Mesenchymal stem cell (in vitro differentiated cells and primary cell): ENCODE measurements around the gene FSTL4.

ENCODE experiments used
- DNase-seq: peaks from one replicate; pipeline ENCODE4 v3.0.0-alpha.2; 2013
- H2AFZ ChIP-seq: one replicate; pipeline ENCODE4 v1.6.1; 2013; ENCODE audit warnings: low read depth, mild to moderate bottlenecking, control low read depth, inconsistent platforms, low read length, moderate library complexity
- H2AK5ac ChIP-seq: 2 replicates; pipeline ENCODE4 v1.6.1; 2013; ENCODE audit warnings: low read length, moderate library complexity, mild to moderate bottlenecking, inconsistent platforms; ENCODE audit not compliant: severe bottlenecking
- H2BK120ac ChIP-seq: one replicate; pipeline ENCODE4 v1.6.1; 2013; ENCODE audit warnings: low read depth, mild to moderate bottlenecking, inconsistent platforms, low read length, moderate library complexity
- H2BK12ac ChIP-seq, 2 experiments: one replicate each; pipeline ENCODE4 v1.6.1; 2013; ENCODE audit warnings: inconsistent platforms in 2 of 2, low read length in 2 of 2, mild to moderate bottlenecking in 2 of 2, moderate library complexity in 2 of 2, control low read depth in 1 of 2
- H2BK15ac ChIP-seq: one replicate; pipeline ENCODE4 v1.6.1; 2013; ENCODE audit warnings: mild to moderate bottlenecking, low read depth, inconsistent platforms; ENCODE audit not compliant: poor library complexity, severe bottlenecking
- H2BK5ac ChIP-seq: 2 replicates; pipeline ENCODE4 v1.6.1; 2013; ENCODE audit warnings: low read depth, mild to moderate bottlenecking, low read length, control low read depth, inconsistent platforms; ENCODE audit not compliant: poor library complexity, severe bottlenecking
- H3K14ac ChIP-seq, 2 experiments: one replicate each; pipeline ENCODE4 v1.6.1; 2013; ENCODE audit warnings: inconsistent platforms in 2 of 2, low read length in 2 of 2, control low read depth in 1 of 2, mild to moderate bottlenecking in 1 of 2, moderate library complexity in 1 of 2
- H3K18ac ChIP-seq, 2 experiments: one replicate each; pipeline ENCODE4 v1.6.1; 2013; ENCODE audit warnings: inconsistent platforms in 2 of 2, low read length in 2 of 2, control low read depth in 1 of 2, low read depth in 1 of 2, mild to moderate bottlenecking in 1 of 2
- H3K23ac ChIP-seq, 2 experiments: one replicate each; pipeline ENCODE4 v1.6.1; 2013; ENCODE audit warnings: inconsistent platforms in 2 of 2, low read length in 2 of 2, mild to moderate bottlenecking in 2 of 2, moderate library complexity in 2 of 2, control low read depth in 1 of 2
- H3K27ac ChIP-seq: 2 replicates; pipeline ENCODE4 v1.5.1; 2013; ENCODE audit warnings: mild to moderate bottlenecking, moderate library complexity, low read length, control low read depth, inconsistent platforms; ENCODE audit not compliant: poor library complexity, severe bottlenecking
- H3K27me3 ChIP-seq, 2 experiments: 2 replicates each; pipeline versions ENCODE4 v1.6.1 to v1.7.0; 2013; ENCODE audit warnings: low read length in 2 of 2, mild to moderate bottlenecking in 2 of 2, moderate library complexity in 2 of 2, control low read depth in 1 of 2, inconsistent platforms in 1 of 2; ENCODE audit not compliant: control insufficient read depth in 1 of 2, insufficient read depth in 1 of 2
- H3K36me3 ChIP-seq, 2 experiments: 2 replicates each; pipeline versions ENCODE4 v1.6.1 to v1.7.0; 2013; ENCODE audit warnings: low read length in 2 of 2, control low read depth in 1 of 2, inconsistent platforms in 1 of 2, low read depth in 1 of 2, mild to moderate bottlenecking in 1 of 2; ENCODE audit not compliant: insufficient read depth in 2 of 2, control insufficient read depth in 1 of 2
- H3K4ac ChIP-seq, 2 experiments: one replicate each; pipeline ENCODE4 v1.6.1; 2013; ENCODE audit warnings: inconsistent platforms in 2 of 2, low read length in 2 of 2, mild to moderate bottlenecking in 2 of 2, moderate library complexity in 2 of 2, control low read depth in 1 of 2, low read depth in 1 of 2
- H3K4me1 ChIP-seq: 2 replicates; pipeline ENCODE4 v1.6.1; 2013; ENCODE audit warnings: low read depth, low read length, control low read depth; ENCODE audit not compliant: control insufficient read depth, insufficient read depth
- H3K4me2 ChIP-seq: 2 replicates; pipeline ENCODE4 v1.6.1; 2013; ENCODE audit warnings: low read length, mild to moderate bottlenecking, inconsistent platforms; ENCODE audit not compliant: poor library complexity, severe bottlenecking
- H3K4me3 ChIP-seq, 2 experiments: 2 replicates each; pipeline versions ENCODE4 v1.5.1 to v1.7.0; 2013; ENCODE audit warnings: low read length in 2 of 2, mild to moderate bottlenecking in 2 of 2, control low read depth in 1 of 2, low read depth in 1 of 2; ENCODE audit not compliant: insufficient read depth in 1 of 2
- H3K79me1 ChIP-seq: replicated peaks from 2 replicates; pipeline ENCODE4 v1.6.1; 2013; ENCODE audit warnings: mild to moderate bottlenecking, control low read depth, low read length, inconsistent platforms; ENCODE audit not compliant: poor library complexity, severe bottlenecking
- H3K9ac ChIP-seq: 2 replicates; pipeline ENCODE4 v1.7.0; 2013; ENCODE audit warnings: mild to moderate bottlenecking, low read length, moderate library complexity
- H3K9me3 ChIP-seq: 2 replicates; pipeline ENCODE4 v1.7.0; 2013; ENCODE audit warnings: mild to moderate bottlenecking, low read length; ENCODE audit not compliant: control insufficient read depth
- H4K8ac ChIP-seq: one replicate; pipeline ENCODE4 v1.6.1; 2013; ENCODE audit warnings: inconsistent platforms, mild to moderate bottlenecking, low read length, moderate library complexity
- H4K91ac ChIP-seq: one replicate; pipeline ENCODE4 v1.6.1; 2013; ENCODE audit warnings: mild to moderate bottlenecking, low read length, inconsistent platforms
- WGBS: methylation state at CpG from one replicate; pipeline ENCODE4 v1.1.7; 2013; ENCODE audit warnings: mixed read lengths; 5-methylcytosine and 5-hydroxymethylcytosine counted together

The FSTL4 gene

DNA sequence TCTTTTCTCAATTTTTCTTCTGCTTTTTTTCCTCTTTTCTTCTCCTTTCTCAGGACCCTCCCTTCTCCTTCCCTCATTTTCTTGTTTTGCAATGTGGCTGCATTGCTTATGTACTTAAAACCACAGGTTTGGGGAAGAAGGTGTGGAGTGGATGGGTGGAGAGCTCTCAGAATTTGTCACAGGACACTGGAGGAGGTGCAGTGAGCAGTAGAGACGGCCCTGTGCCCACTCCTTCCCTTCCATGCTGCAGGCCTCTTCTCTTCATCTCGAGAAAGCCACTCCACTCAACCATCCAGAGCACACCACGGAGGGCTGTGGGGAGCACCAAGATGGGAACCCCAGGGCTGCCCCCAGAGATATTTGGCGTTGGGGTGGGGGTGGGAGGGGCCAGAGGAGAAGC lies 92.3 kb downstream of the FSTL4 start:
- H2BK15ac ChIP-seq: no peak overlapping the region
- H3K4me3 ChIP-seq: no peak overlapping the region
- no peak overlapping the region for H3K18ac ChIP-seq
- H3K79me1 ChIP-seq: no peaks in the 10 kb centered on the region
- H4K91ac ChIP-seq: no peak overlapping the region
- WGBS: 55% methylated on average over 2 of the region's 4 CpGs
- H3K27me3 ChIP-seq: peaks cover 17 to 64% of the 10 kb centered on the region in 2 experiments
- no peaks in the 10 kb centered on the region for H3K9me3 ChIP-seq
- H3K4me2 ChIP-seq: no peak overlapping the region
- H3K27ac ChIP-seq: no peak overlapping the region
- H3K14ac ChIP-seq: no peak overlapping the region
- H2AFZ ChIP-seq: no peak overlapping the region
- H3K9ac ChIP-seq: no peak overlapping the region
- H2AK5ac ChIP-seq: no peak overlapping the region
- no peak overlapping the region for H3K4ac ChIP-seq
- H3K36me3 ChIP-seq: no peaks in the 10 kb centered on the region
- no peaks in the 10 kb centered on the region for H3K4me1 ChIP-seq
- H4K8ac ChIP-seq: no peak overlapping the region
- DNase-seq: no peak
- H2BK12ac ChIP-seq: no peak overlapping the region
- no peak overlapping the region for H2BK5ac ChIP-seq
- H3K23ac ChIP-seq: no peak overlapping the region
- H2BK120ac ChIP-seq: no peak overlapping the region

DNA sequence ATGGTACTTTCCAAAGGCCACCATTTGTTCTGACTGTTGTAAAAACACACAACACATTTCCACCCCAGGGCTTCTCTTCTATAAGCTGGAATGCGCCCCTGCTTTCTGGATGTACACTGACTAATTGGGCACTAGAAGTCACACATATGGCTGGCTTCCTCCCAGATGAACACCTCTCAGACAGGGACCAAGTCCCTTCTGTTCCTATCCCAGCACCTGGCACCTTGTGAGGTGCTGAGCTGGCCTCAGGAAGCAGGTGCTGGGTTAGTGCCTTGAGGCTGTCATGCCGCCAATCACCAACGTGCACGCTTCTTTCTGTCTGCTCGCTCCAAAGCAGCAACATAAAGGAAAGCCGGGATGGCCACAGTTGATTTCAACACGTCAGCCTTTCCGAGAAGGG lies 93.2 kb downstream of the FSTL4 start:
- Histone ChIP-seq H2BK120ac (no peak overlapping the region), H3K27me3 (peaks cover 16 to 59% of the 10 kb centered on the region in 2 experiments), H3K9me3 (no peaks in the 10 kb centered on the region), H3K36me3 (no peaks in the 10 kb centered on the region), H3K79me1 (no peaks in the 10 kb centered on the region), H2AK5ac (no peak overlapping the region), H3K4me1 (no peaks in the 10 kb centered on the region), H3K4ac (no peak overlapping the region), H2BK15ac (no peak overlapping the region), H4K8ac (no peak overlapping the region), H3K9ac (no peak overlapping the region), H3K4me3 (no peak overlapping the region), H2BK5ac (no peak overlapping the region), H3K23ac (no peak overlapping the region), H4K91ac (no peak overlapping the region), H3K18ac (no peak overlapping the region), H3K14ac (no peak overlapping the region), H2AFZ (no peak overlapping the region), H3K4me2 (no peak overlapping the region), H2BK12ac (no peak overlapping the region), H3K27ac (no peak overlapping the region)
- no peak for DNase-seq
- 77% methylated on average over 8 of the region's 8 CpGs for WGBS

DNA sequence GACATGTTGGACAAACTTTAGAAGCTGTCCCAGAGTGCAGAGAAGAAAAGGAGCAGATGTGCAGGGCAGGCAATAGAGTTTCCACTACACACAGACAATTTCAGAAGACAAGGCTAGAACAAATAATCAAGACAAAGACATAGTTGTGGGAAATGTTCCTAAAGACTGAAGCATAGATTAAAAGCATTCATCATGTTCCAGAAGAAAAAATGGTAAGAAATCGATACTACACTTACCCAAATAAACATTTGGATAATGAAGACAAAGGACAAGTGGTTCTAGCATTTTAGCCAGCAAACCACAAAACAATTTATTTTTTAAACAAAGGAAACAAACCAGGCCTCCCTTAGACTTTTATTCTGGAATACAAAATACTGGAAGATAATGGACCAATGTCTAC lies 97.9 kb downstream of the FSTL4 start:
- no peak overlapping the region for H2AFZ ChIP-seq
- H3K27me3 ChIP-seq: peaks cover 3 to 50% of the 10 kb centered on the region in 2 experiments
- no peak overlapping the region for H2BK12ac ChIP-seq
- no peak overlapping the region for H3K27ac ChIP-seq
- no peak overlapping the region for H3K4me3 ChIP-seq
- no peak overlapping the region for H2BK5ac ChIP-seq
- no peak overlapping the region for H2AK5ac ChIP-seq
- no peaks in the 10 kb centered on the region for H3K9me3 ChIP-seq
- no peak overlapping the region for H3K4me2 ChIP-seq
- 50% methylated on average over 1 of the region's 1 CpG for WGBS
- H3K36me3 ChIP-seq: no peaks in the 10 kb centered on the region
- H3K14ac ChIP-seq: no peak overlapping the region
- no peak overlapping the region for H4K8ac ChIP-seq
- H3K23ac ChIP-seq: no peak overlapping the region
- H3K18ac ChIP-seq: no peak overlapping the region
- no peak overlapping the region for H4K91ac ChIP-seq
- no peak overlapping the region for H3K9ac ChIP-seq
- no peaks in the 10 kb centered on the region for H3K4me1 ChIP-seq
- H3K4ac ChIP-seq: no peak overlapping the region
- DNase-seq: no peak
- H2BK120ac ChIP-seq: no peak overlapping the region
- no peaks in the 10 kb centered on the region for H3K79me1 ChIP-seq
- H2BK15ac ChIP-seq: no peak overlapping the region

DNA sequence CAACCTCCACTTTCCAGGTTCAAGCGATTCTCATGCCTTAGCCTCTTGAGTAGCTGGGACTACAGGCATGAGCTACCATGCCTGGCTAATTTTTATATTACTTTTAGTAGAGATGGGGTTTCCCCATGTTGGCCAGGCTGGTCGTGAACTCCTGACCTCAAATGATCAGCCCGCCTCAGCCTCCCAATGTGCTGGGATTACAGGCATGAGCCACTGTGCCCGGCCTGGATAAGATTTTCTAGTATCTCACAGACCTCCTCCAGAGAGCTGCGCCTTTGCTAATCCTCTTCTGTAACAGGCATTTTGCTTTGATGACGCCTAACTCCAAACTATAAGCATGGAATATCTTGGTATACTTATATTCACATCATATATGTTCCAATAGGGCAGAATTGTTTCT lies 99.4 kb downstream of the FSTL4 start:
- Histone ChIP-seq H4K91ac (no peak overlapping the region), H3K4me1 (no peaks in the 10 kb centered on the region), H3K9ac (no peak overlapping the region), H3K23ac (no peak overlapping the region), H3K4ac (no peak overlapping the region), H3K14ac (no peak overlapping the region), H2BK12ac (no peak overlapping the region), H4K8ac (no peak overlapping the region), H3K36me3 (no peaks in the 10 kb centered on the region), H2AFZ (no peak overlapping the region), H3K27ac (no peak overlapping the region), H2BK120ac (no peak overlapping the region), H2AK5ac (no peak overlapping the region), H2BK5ac (no peak overlapping the region), H3K4me2 (no peak overlapping the region), H3K9me3 (no peaks in the 10 kb centered on the region), H3K18ac (no peak overlapping the region), H3K79me1 (no peaks in the 10 kb centered on the region), H2BK15ac (no peak overlapping the region), H3K4me3 (no peak overlapping the region), H3K27me3 (peaks cover 0 to 38% of the 10 kb centered on the region in 2 experiments)
- 93% methylated on average over 5 of the region's 6 CpGs for WGBS
- DNase-seq: no peak
